ENCODE measurements around the gene BHLHE23. TPM values are rescaled to one million over a fixed set of nuclear protein-coding genes. Genes with fewer than 3 reads are reported as not detected.

Gene BHLHE23
- total and polyA plus RNA-seq, 2 donors (not counting 1 experiment from before 2014, with no cell fraction given), result not detected

- Histone ChIP-seq H4K20me1 (ENCODE audit: control insufficient read depth, extremely low read depth, insufficient read depth, low read length) (no peaks in the 10 kb centered on the region), H3K36me3 (ENCODE audit: control insufficient read depth, insufficient read depth, low read length) (no peaks in the 10 kb centered on the region), H3K27ac (ENCODE audit: insufficient read depth, low read length) (no peak overlapping the region), H3K9ac (ENCODE audit: insufficient read depth, low read length) (no peak overlapping the region), H3K4me3 (replicated peaks in 1 of 4; ENCODE audit: control extremely low read depth in 1 of 4, insufficient read depth in 1 of 4, low read depth in 3 of 4, low read length in 4 of 4) (no peak overlapping the region), H3K27me3 (ENCODE audit: control insufficient read depth, insufficient read depth, low read length) (no peaks in the 10 kb centered on the region), H3K4me2 (ENCODE audit: extremely low read depth, insufficient read depth, low read length) (no peak overlapping the region), H2AFZ (ENCODE audit: low read length) (no peak overlapping the region), H3K79me2 (ENCODE audit: control insufficient read depth, insufficient read depth, low read length) (no peaks in the 10 kb centered on the region), H3K4me1 (ENCODE audit: control insufficient read depth, extremely low read depth, insufficient read depth, low read length) (no peaks in the 10 kb centered on the region), H3K9me3 (ENCODE audit: control insufficient read depth, insufficient read depth, low read depth, low read length) (no peaks in the 10 kb centered on the region)
- TF ChIP-seq EZH2 (IDR thresholded peaks at IDR 0.05; ENCODE audit: low read length, missing control alignments) (no peak), CTCF (conservative IDR thresholded peaks at IDR 0.05 in 1 of 2, IDR thresholded peaks at IDR 0.05 in 1 of 2; ENCODE audit: low read depth in 1 of 2, low read length in 2 of 2) (no peak)
- DNase-seq (ENCODE audit: low read depth in 2 of 2), result no peak
These were observed 45.1 kb upstream of the BHLHE23 start for GRCh38 chr20:63051911-63052310.

- Histone ChIP-seq H3K79me2 (ENCODE audit: control insufficient read depth, insufficient read depth, low read length) (no peaks in the 10 kb centered on the region), H4K20me1 (ENCODE audit: control insufficient read depth, extremely low read depth, insufficient read depth, low read length) (no peaks in the 10 kb centered on the region), H2AFZ (ENCODE audit: low read length) (no peak overlapping the region), H3K27me3 (ENCODE audit: control insufficient read depth, insufficient read depth, low read length) (no peaks in the 10 kb centered on the region), H3K9ac (ENCODE audit: insufficient read depth, low read length) (no peak overlapping the region), H3K4me2 (ENCODE audit: extremely low read depth, insufficient read depth, low read length) (no peak overlapping the region), H3K4me1 (ENCODE audit: control insufficient read depth, extremely low read depth, insufficient read depth, low read length) (no peaks in the 10 kb centered on the region), H3K36me3 (ENCODE audit: control insufficient read depth, insufficient read depth, low read length) (no peaks in the 10 kb centered on the region), H3K27ac (ENCODE audit: insufficient read depth, low read length) (no peak overlapping the region), H3K9me3 (ENCODE audit: control insufficient read depth, insufficient read depth, low read depth, low read length) (no peaks in the 10 kb centered on the region), H3K4me3 (replicated peaks in 1 of 4; ENCODE audit: control extremely low read depth in 1 of 4, insufficient read depth in 1 of 4, low read depth in 3 of 4, low read length in 4 of 4) (no peak overlapping the region)
- no peak for DNase-seq (ENCODE audit: low read depth in 2 of 2)
- TF ChIP-seq EZH2 (IDR thresholded peaks at IDR 0.05; ENCODE audit: low read length, missing control alignments) (no peak), CTCF (conservative IDR thresholded peaks at IDR 0.05 in 1 of 2, IDR thresholded peaks at IDR 0.05 in 1 of 2; ENCODE audit: low read depth in 1 of 2, low read length in 2 of 2) (no peak)
These were observed 44.6 kb upstream of the BHLHE23 start for GRCh38 chr20:63051186-63051860.

GRCh38 chr20:63050406-63050805 is 43.6 kb upstream of the BHLHE23 start:
- H3K9ac ChIP-seq (ENCODE audit: insufficient read depth, low read length), result no peak overlapping the region
- no peaks in the 10 kb centered on the region for H4K20me1 ChIP-seq (ENCODE audit: control insufficient read depth, extremely low read depth, insufficient read depth, low read length)
- no peak overlapping the region for H3K4me2 ChIP-seq (ENCODE audit: extremely low read depth, insufficient read depth, low read length)
- no peaks in the 10 kb centered on the region for H3K27me3 ChIP-seq (ENCODE audit: control insufficient read depth, insufficient read depth, low read length)
- no peak overlapping the region for H3K4me3 ChIP-seq (replicated peaks in 1 of 4; ENCODE audit: control extremely low read depth in 1 of 4, insufficient read depth in 1 of 4, low read depth in 3 of 4, low read length in 4 of 4)
- no peaks in the 10 kb centered on the region for H3K4me1 ChIP-seq (ENCODE audit: control insufficient read depth, extremely low read depth, insufficient read depth, low read length)
- H3K27ac ChIP-seq (ENCODE audit: insufficient read depth, low read length), result no peak overlapping the region
- no peak for TF ChIP-seq CTCF (conservative IDR thresholded peaks at IDR 0.05 in 1 of 2, IDR thresholded peaks at IDR 0.05 in 1 of 2; ENCODE audit: low read depth in 1 of 2, low read length in 2 of 2)
- TF ChIP-seq EZH2 (IDR thresholded peaks at IDR 0.05; ENCODE audit: low read length, missing control alignments), result no peak
- no peaks in the 10 kb centered on the region for H3K9me3 ChIP-seq (ENCODE audit: control insufficient read depth, insufficient read depth, low read depth, low read length)
- no peak for DNase-seq (ENCODE audit: low read depth in 2 of 2)
- H2AFZ ChIP-seq (ENCODE audit: low read length), result no peak overlapping the region
- H3K36me3 ChIP-seq (ENCODE audit: control insufficient read depth, insufficient read depth, low read length), result no peaks in the 10 kb centered on the region
- no peaks in the 10 kb centered on the region for H3K79me2 ChIP-seq (ENCODE audit: control insufficient read depth, insufficient read depth, low read length)
